MG63 (cell line): ENCODE measurements around the gene BLCAP. TPM values are rescaled to one million over a fixed set of nuclear protein-coding genes. Genes with fewer than 3 reads are reported as not detected.
"Not testable (repeated sequence)": the region's sequence is repeated elsewhere in the genome, so short reads cannot be mapped to it uniquely, and the experiment has no call there.

Experiments used
- DNase-seq: peaks from one replicate; pipeline ENCODE4 v3.0.0-alpha.2; 2020
- H3K27me3 ChIP-seq: fragments of 250-450 bp; sonication (Bioruptor Pico); 2 replicates; pipeline ENCODE4 v1.5.1; 2020; ENCODE audit warnings: mild to moderate bottlenecking, moderate library complexity
- H3K36me3 ChIP-seq: fragments of 250-450 bp; sonication (Bioruptor Pico); 2 replicates; pipeline ENCODE4 v1.5.1; 2020; ENCODE audit warnings: mild to moderate bottlenecking, moderate library complexity
- H3K4me3 ChIP-seq: fragments of 250-450 bp; sonication (Bioruptor Pico); 2 replicates; pipeline ENCODE4 v1.5.1; 2020; ENCODE audit warnings: mild to moderate bottlenecking, moderate library complexity
- H3K9me3 ChIP-seq: fragments of 250-450 bp; sonication (Bioruptor Pico); 2 replicates; pipeline ENCODE4 v1.5.1; 2020; ENCODE audit warnings: mild to moderate bottlenecking, moderate library complexity
- total RNA-seq: library from RNA; depleted of rRNA; stranded (reverse); fragments of >200 nt; shearing (Covaris generic); gene quantifications from 2 replicates; pipeline ENCODE4 v1.2.3, GENCODE V29; 2014; ENCODE audit warnings: low replicate concordance

Gene BLCAP
- total RNA-seq, 1 experiment from 2014 or later = 26.6 TPM

DNA sequence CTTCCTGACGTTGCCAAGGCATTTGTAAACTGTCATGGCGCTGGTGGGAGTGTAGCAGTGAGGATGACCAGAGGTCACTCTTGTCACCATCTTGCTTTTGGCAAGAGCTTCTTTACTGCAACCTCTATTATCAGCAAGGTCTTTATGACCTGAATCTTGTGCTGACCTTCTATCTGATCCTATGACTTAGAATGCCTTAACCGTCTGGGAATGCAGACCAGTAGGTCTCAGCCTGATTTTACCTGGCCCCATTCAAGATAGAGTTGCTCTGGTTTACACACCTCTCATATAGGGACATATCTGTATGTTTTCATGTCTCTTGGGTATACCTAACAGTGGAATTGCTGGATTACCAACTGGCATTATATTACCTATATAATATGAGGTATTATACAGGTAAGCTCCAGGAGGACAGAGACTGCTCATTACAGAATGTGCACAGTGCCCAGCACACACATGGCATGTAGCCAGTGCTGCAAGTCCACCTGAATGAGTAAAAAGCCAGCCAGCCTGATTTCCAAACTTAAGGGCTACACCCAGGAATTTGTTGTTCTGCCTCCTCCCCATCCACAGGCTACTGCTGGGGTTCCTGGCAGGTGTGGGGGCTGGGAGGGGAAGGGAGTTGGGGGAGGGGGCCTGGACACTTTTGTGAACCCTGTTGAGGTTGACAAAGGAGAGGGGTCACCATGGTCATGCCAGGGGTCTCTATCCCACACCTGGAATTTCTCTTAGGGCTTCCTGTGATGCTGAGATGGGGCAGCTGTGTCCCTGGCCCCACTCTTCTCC lies 35.2 kb upstream of the BLCAP start:
- no peak overlapping the region for H3K4me3 ChIP-seq
- peaks cover 47% of the 10 kb centered on the region for H3K27me3 ChIP-seq
- H3K36me3 ChIP-seq = no peaks in the 10 kb centered on the region
- H3K9me3 ChIP-seq = no peaks in the 10 kb centered on the region
- no peak for DNase-seq

DNA sequence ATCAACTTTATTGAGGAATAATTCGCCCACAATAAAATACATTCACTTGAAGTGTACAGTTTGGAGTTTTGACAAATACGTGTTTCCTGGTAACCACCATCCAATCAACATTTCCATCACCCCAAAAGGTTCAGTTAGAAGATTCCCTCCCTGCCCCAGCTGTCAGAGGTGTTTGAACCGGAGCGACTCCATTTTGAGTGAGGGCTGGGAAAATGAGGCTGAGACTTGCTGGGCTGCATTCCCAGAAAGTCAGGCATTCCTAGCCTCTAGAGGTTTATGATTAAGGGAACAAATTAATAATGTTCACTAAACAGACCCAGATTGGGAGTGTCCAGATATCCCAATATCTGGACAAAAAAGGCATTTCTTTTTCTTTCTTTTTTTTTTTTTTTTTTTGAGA lies 33.0 kb upstream of the BLCAP start:
- Histone ChIP-seq H3K27me3 (peaks cover 35% of the 10 kb centered on the region), H3K9me3 (no peaks in the 10 kb centered on the region), H3K4me3 (no peak overlapping the region), H3K36me3 (no peaks in the 10 kb centered on the region)
- DNase-seq = no peak

DNA sequence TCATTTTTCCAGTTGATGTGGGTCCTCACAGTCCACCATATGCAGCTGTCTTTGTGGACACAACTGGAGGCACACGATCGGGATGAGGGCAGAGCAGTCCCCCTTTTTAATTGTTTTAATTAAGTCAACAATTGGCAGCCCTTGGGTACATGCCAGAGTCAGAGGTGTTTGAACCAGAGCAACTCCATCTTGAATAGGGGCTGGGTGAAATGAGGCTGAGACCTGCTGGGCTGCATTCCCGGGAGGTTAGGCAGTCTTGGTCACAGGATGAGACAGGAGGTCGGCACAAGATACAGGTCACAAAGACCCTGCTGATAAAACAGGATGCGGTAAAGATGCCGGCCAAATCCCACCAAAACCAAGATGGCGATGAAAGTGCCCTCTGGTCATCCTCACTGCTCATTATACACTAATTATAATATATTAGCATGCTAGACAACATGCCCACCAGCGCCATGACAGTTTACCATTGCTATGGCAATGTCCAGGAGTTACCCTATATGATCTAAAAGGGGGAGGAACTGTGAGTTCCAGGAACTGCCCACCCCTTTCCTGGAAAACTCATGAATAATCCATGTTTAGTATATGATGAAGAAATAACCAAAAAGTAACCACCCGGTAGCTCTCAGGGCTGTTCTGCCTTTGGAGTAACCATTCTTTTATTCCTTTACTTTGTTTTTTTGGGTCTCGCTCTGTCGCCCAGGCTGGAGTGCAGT lies 31.8 kb upstream of the BLCAP start:
- DNase-seq = no peak
- Histone ChIP-seq H3K36me3 (no peaks in the 10 kb centered on the region), H3K4me3 (no peak overlapping the region), H3K9me3 (no peaks in the 10 kb centered on the region), H3K27me3 (peaks cover 31% of the 10 kb centered on the region)

DNA sequence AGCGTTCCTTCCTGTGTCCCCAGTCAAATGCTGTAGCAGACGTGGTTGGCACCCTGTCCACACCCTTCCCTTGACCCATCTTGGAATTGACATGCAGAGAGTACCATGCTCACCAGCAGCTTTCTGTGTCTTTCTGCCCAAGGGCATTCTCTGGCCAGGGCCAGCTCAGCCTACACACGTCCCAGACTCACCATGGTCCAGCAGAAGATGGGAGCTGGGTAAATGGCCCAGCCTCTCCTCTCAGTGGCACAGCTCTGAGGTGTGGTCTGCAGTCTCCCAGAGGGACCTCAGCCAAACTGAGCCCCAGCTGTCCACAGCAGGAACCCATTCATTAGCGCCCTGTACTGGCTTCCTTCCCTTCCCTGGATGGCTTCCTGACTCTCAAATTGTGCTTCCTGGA lies 31.1 kb upstream of the BLCAP start:
- H3K27me3 ChIP-seq = peaks cover 27% of the 10 kb centered on the region
- no peaks in the 10 kb centered on the region for H3K9me3 ChIP-seq
- DNase-seq = no peak
- H3K36me3 ChIP-seq = no peaks in the 10 kb centered on the region
- no peak overlapping the region for H3K4me3 ChIP-seq

DNA sequence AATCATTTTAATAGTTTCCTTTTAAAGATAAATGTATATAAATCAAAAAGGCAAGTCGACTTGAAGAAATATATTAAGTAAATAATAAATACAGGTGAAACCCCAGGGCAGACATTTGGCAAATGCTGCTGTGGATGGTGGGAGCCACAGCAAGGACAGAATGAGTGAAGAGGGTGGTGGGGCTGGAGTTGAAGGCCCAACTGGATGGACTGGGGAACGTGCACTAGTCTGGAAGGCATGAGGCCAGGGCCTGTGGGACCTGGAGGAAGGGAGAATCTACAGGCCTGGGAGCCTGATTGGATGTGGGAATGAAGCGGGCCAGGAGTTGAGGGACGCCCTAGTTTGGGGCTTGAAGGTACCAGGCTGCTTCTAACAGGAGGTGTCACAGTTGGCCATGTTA lies 30.6 kb upstream of the BLCAP start:
- no peak for DNase-seq
- no peaks in the 10 kb centered on the region for H3K36me3 ChIP-seq
- H3K4me3 ChIP-seq = no peak overlapping the region
- H3K9me3 ChIP-seq = no peaks in the 10 kb centered on the region
- peaks cover 22% of the 10 kb centered on the region for H3K27me3 ChIP-seq

DNA sequence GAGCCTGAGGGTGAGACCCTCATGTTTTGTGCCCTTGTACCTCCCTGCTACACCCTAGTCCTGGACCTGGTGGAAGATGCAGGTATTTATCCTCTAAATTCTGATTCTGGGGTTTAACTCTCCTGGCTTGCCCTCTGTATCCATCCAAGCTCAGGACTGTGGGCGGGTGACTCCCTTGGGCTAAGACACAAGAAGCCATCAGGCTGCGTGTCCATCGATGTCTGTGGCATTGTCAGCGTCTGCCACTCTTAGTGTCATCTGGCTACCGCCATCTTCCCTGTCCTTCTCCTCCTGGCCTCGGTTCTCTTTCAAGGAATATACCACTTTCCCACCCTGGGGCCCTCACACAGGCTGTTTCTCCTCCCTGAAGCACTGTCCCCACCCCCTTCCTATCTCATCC lies 28.9 kb upstream of the BLCAP start:
- Histone ChIP-seq H3K27me3 (peaks cover 12% of the 10 kb centered on the region), H3K9me3 (no peaks in the 10 kb centered on the region), H3K4me3 (no peak overlapping the region), H3K36me3 (no peaks in the 10 kb centered on the region)
- no peak for DNase-seq

DNA sequence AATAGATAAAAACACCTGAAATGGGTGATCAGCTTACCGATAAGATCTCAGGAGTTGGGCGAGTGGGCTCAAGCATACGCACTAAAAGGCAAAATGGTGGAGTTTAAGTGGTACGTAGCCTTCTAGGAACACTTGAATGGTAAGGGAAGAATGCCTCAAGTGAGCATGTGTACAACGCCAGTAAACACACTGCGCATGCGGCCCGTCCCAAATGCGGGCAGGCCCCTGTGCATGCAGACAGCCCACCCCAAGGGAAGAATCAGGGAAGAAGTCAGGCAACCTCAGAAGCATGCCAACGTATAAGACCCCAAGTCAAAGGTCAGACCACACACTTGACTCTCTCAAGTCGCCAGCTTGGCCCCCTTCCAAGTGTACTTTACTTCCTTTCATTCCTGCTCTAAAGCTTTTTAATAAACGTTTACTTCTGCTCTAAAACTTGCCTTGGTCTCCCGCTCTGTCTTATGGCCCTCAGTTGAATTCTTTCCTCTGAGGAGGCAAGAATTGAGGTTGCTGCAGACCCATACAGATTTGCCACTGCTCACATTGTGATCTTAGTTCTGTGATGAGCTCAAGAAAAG lies 27.1 kb upstream of the BLCAP start:
- not testable (repeated sequence) for H3K36me3 ChIP-seq, H3K27me3 ChIP-seq, H3K4me3 ChIP-seq, H3K9me3 ChIP-seq, DNase-seq

DNA sequence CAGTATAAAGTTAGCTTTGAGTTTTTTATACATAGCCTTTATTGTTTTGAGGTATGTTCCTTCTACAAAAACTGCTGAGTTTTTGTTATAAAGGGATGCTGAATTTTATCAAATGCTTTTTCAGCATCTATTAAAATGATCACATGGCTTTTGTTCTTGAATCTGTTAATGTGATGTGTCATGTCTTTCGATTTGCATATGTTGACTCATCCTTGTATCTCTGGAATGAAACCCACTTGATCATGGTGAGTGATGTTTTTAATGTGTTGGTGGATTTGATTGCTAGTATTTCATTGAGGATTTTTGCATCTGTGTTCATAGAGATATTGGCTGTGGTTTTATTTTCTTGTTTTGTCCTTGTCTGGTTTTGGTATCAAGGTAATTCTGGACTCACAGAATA lies 24.7 kb upstream of the BLCAP start:
- no peak for DNase-seq
- Histone ChIP-seq H3K4me3 (no peak overlapping the region), H3K27me3 (peaks cover 5% of the 10 kb centered on the region), H3K9me3 (no peaks in the 10 kb centered on the region), H3K36me3 (no peaks in the 10 kb centered on the region)

DNA sequence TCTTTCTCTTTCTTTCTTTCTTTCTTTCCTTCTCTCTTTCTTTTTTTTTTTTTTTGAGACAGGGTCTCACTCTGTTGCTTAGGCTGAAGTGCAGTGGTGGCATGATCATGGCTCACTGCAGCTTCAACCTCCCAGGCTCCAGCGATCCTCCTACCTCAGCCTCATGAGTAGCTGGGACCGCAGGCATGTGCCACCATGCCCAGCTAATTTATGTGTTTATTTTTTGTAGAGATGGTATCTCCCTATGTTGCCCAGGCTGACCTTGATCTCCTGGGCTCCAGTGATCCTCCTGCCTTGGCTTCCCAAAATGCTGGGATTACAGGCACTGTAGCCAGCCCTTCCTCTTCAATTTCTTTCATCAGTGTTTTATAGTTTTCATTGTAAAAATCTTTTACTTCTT lies 24.0 kb upstream of the BLCAP start:
- H3K27me3 ChIP-seq, H3K4me3 ChIP-seq, H3K36me3 ChIP-seq, DNase-seq, H3K9me3 ChIP-seq: not testable (repeated sequence)

DNA sequence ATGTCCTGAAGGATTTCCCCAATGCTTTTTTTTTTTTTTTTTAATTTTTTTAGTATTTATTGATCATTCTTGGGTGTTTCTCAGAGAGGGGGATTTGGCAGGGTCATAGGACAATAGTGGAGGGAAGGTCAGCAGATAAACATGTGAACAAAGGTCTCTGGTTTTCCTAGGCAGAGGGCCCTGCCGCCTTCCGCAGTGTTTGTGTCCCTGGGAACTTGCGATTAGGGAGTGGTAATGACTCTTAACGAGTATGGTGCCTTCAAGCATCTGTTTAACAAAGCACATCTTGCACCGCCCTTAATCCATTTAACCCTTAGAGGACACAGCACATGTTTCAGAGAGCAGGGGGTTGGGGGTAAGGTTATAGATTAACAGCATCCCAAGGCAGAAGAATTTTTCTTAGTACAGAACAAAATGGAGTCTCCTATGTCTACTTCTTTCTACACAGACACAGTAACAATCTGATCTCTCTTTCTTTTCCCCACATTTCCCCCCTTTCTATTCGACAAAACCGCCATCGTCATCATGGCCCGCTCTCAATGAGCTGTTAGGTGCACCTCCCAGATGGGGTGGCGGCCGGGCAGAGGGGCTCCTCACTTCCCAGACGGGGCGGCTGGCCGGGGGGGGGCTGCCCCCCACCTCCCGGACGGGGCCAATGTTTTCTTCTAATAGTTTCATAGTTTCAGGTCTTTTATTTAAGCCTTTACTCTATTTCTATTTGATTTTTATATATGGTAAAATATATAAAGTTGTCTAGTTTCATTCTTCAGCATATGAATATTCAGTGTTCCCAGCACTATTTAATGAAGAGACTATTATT lies 22.6 kb upstream of the BLCAP start:
- DNase-seq, H3K36me3 ChIP-seq, H3K4me3 ChIP-seq, H3K9me3 ChIP-seq, H3K27me3 ChIP-seq: not testable (repeated sequence)

DNA sequence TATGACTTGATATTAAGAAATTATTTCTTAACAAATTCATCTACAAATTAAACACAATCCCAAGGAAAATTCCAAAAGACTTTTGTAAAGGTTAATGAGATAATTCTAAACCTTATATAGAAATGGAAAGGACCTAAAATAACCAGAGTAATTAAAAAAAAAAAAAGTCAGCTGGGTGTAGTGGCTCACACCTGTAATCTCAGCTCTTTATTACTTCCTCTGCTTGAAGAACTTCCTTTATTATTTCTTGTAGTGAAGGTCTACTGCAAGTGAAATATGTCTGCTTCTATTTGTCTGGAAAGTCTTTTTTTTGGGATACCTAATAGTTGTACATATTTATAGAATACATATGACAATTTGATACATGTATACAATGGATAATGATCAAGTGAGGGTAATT lies 20.2 kb upstream of the BLCAP start:
- Histone ChIP-seq H3K27me3 (peaks cover 15% of the 10 kb centered on the region), H3K4me3 (no peak overlapping the region), H3K36me3 (no peaks in the 10 kb centered on the region), H3K9me3 (no peaks in the 10 kb centered on the region)
- no peak for DNase-seq

DNA sequence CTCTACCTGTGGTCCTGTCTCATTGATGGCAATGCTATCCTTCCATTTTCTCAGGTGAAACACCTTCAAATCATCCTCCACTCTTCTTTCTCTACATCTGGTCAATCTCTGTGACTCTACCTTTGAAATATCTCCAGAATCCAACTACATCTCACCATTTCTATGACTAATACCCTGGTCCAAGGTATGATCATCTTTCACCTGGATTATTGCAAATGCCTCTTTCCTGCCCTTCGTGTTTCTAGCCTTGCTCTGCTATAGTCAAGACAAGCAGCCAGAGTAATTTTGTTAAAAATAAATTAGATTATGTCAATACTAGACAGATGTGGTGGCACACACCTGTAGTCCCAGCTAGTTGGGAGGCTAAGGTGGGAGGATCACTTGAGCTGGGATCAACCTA lies 17.8 kb upstream of the BLCAP start:
- no peaks in the 10 kb centered on the region for H3K36me3 ChIP-seq
- DNase-seq = no peak
- H3K4me3 ChIP-seq = no peak overlapping the region
- H3K27me3 ChIP-seq = peaks cover 13% of the 10 kb centered on the region; the same call in 1 of the 2 replicates
- H3K9me3 ChIP-seq = no peaks in the 10 kb centered on the region

DNA sequence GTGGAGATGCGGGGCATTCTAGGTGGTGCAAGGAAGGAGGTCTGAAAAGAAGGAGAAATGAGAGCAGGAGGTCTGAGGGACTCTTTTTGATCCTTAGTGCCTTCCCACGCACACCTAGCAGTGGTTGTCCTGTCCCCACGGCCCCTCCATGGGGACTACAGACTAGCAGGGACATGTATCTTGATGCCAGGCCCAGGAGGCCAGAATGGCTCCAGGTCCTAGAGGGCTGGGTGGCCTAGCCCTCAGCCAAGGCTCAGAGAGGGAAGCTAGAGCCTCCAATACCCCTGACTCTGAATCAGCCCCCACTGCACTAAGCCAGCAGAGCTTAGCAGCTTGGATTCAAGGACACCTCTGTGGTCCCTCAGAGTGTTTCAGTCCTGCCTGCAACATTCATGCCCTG lies 16.7 kb upstream of the BLCAP start:
- no peak for DNase-seq

DNA sequence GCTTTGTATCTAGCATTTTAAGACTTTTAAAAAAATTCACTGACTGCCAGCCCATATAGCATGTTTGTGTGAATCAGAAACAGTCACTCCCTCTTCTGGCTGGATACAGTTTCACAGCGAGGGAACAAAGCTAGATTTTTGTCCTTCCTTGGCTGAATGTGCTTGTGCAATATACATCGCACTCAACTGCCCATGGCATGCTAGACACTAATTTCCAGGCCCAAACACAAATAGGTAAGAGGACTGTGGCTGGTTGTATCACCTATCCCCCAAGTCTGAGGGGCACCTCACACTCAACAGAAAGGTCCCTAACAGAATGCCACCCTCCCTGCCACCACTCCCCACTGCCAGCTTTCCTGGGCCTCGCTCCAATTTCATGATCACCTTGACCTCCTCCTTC lies 16.2 kb upstream of the BLCAP start:
- no peak for DNase-seq
- H3K9me3 ChIP-seq = no peaks in the 10 kb centered on the region

More for the DNA sequence above, 16.7 kb upstream of the BLCAP start:
- Histone ChIP-seq H3K27me3 (peaks cover 12% of the 10 kb centered on the region; the same call in 1 of the 2 replicates), H3K4me3 (no peak overlapping the region), H3K36me3 (no peaks in the 10 kb centered on the region), H3K9me3 (no peaks in the 10 kb centered on the region)

DNA sequence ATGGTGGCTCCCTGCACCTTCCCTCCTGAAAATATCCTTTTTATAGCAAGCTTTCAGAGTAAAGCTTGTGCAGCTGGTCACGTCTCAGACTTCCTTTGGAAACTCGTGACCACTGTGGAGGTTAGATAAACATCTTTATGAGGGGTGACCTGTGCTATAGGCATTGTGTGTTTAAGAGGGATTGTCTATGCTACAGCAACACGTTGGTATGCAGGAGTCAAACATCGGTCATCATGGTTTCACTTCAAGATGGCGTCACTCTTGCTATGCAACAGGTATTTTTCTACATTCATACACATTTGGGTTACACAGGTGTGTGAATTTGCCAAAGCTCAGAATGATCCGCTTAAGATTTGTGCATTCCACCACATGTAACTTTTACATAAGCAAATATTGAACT lies 14.6 kb upstream of the BLCAP start:
- Histone ChIP-seq H3K36me3 (no peaks in the 10 kb centered on the region), H3K9me3 (no peaks in the 10 kb centered on the region), H3K27me3 (peaks cover 22% of the 10 kb centered on the region), H3K4me3 (no peak overlapping the region)
- DNase-seq = no peak

More for the DNA sequence above, 16.2 kb upstream of the BLCAP start:
- Histone ChIP-seq H3K4me3 (no peak overlapping the region), H3K27me3 (peaks cover 14% of the 10 kb centered on the region; the same call in 1 of the 2 replicates), H3K36me3 (no peaks in the 10 kb centered on the region)

DNA sequence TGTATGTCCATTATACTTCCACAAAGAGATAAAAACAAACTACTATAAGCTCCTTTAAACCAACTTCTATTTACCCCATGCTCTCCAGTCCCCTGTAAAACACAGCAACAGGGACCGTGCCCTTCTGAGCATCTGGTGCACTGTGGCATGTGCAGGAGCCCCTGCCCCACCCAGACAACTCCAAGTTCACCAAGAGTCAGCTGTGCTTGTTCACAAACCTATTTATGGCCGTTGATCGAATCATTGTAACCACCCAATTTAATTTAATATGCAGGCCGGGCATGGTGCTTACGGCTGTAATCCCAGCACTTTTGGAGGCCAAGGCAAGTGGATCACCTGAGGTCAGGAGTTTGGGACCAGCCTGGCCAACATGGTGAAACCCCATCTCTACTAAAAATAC lies 13.7 kb upstream of the BLCAP start:
- no peaks in the 10 kb centered on the region for H3K9me3 ChIP-seq
- DNase-seq = no peak
- no peak overlapping the region for H3K4me3 ChIP-seq
- H3K36me3 ChIP-seq = no peaks in the 10 kb centered on the region
- H3K27me3 ChIP-seq = peaks cover 24% of the 10 kb centered on the region

DNA sequence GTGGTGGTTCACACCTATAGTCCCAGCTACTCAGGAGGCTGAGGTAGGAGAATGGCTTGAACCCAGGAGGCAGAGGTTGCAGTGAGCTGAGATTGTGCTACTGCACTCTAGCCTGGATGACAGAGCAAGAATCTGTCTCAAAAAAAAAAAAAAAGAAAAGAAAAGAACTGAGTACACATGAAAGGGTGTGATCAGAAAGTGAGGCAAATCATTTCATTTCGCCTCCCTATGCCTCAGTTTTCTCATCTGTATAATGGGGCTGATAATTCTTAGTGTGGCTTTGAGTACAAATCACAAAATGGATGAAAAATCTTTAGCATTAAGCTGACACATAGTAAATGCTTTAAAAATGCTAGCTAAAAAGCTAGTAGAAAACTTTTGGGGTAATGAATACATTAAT lies 13.2 kb upstream of the BLCAP start:
- H3K36me3 ChIP-seq = not testable (repeated sequence)
- H3K27me3 ChIP-seq = peaks cover 24% of the 10 kb centered on the region

More for the DNA sequence above, 13.2 kb upstream of the BLCAP start:
- not testable (repeated sequence) for DNase-seq, H3K9me3 ChIP-seq, H3K4me3 ChIP-seq
